Mesenchymal stem cell (in vitro differentiated cells and primary cell): ENCODE data around the gene MTPN.

Experiments
- DNase-seq: peaks from one replicate; pipeline ENCODE4 v3.0.0-alpha.2; 2013
- H2AFZ ChIP-seq: one replicate; pipeline ENCODE4 v1.6.1; 2013; ENCODE audit warnings: low read depth, mild to moderate bottlenecking, control low read depth, inconsistent platforms, low read length, moderate library complexity
- H2AK5ac ChIP-seq: 2 replicates; pipeline ENCODE4 v1.6.1; 2013; ENCODE audit warnings: low read length, moderate library complexity, mild to moderate bottlenecking, inconsistent platforms; ENCODE audit not compliant: severe bottlenecking
- H2BK120ac ChIP-seq: one replicate; pipeline ENCODE4 v1.6.1; 2013; ENCODE audit warnings: low read depth, mild to moderate bottlenecking, inconsistent platforms, low read length, moderate library complexity
- H2BK12ac ChIP-seq, 2 experiments: one replicate each; pipeline ENCODE4 v1.6.1; 2013; ENCODE audit warnings: inconsistent platforms in 2 of 2, low read length in 2 of 2, mild to moderate bottlenecking in 2 of 2, moderate library complexity in 2 of 2, control low read depth in 1 of 2
- H2BK15ac ChIP-seq: one replicate; pipeline ENCODE4 v1.6.1; 2013; ENCODE audit warnings: mild to moderate bottlenecking, low read depth, inconsistent platforms; ENCODE audit not compliant: poor library complexity, severe bottlenecking
- H2BK5ac ChIP-seq: 2 replicates; pipeline ENCODE4 v1.6.1; 2013; ENCODE audit warnings: low read depth, mild to moderate bottlenecking, low read length, control low read depth, inconsistent platforms; ENCODE audit not compliant: poor library complexity, severe bottlenecking
- H3K14ac ChIP-seq, 2 experiments: one replicate each; pipeline ENCODE4 v1.6.1; 2013; ENCODE audit warnings: inconsistent platforms in 2 of 2, low read length in 2 of 2, control low read depth in 1 of 2, mild to moderate bottlenecking in 1 of 2, moderate library complexity in 1 of 2
- H3K18ac ChIP-seq, 2 experiments: one replicate each; pipeline ENCODE4 v1.6.1; 2013; ENCODE audit warnings: inconsistent platforms in 2 of 2, low read length in 2 of 2, control low read depth in 1 of 2, low read depth in 1 of 2, mild to moderate bottlenecking in 1 of 2
- H3K23ac ChIP-seq, 2 experiments: one replicate each; pipeline ENCODE4 v1.6.1; 2013; ENCODE audit warnings: inconsistent platforms in 2 of 2, low read length in 2 of 2, mild to moderate bottlenecking in 2 of 2, moderate library complexity in 2 of 2, control low read depth in 1 of 2
- H3K27ac ChIP-seq: 2 replicates; pipeline ENCODE4 v1.5.1; 2013; ENCODE audit warnings: mild to moderate bottlenecking, moderate library complexity, low read length, control low read depth, inconsistent platforms; ENCODE audit not compliant: poor library complexity, severe bottlenecking
- H3K27me3 ChIP-seq, 2 experiments: 2 replicates each; pipeline versions ENCODE4 v1.6.1 to v1.7.0; 2013; ENCODE audit warnings: low read length in 2 of 2, mild to moderate bottlenecking in 2 of 2, moderate library complexity in 2 of 2, control low read depth in 1 of 2, inconsistent platforms in 1 of 2; ENCODE audit not compliant: control insufficient read depth in 1 of 2, insufficient read depth in 1 of 2
- H3K36me3 ChIP-seq, 2 experiments: 2 replicates each; pipeline versions ENCODE4 v1.6.1 to v1.7.0; 2013; ENCODE audit warnings: low read length in 2 of 2, control low read depth in 1 of 2, inconsistent platforms in 1 of 2, low read depth in 1 of 2, mild to moderate bottlenecking in 1 of 2; ENCODE audit not compliant: insufficient read depth in 2 of 2, control insufficient read depth in 1 of 2
- H3K4ac ChIP-seq, 2 experiments: one replicate each; pipeline ENCODE4 v1.6.1; 2013; ENCODE audit warnings: inconsistent platforms in 2 of 2, low read length in 2 of 2, mild to moderate bottlenecking in 2 of 2, moderate library complexity in 2 of 2, control low read depth in 1 of 2, low read depth in 1 of 2
- H3K4me1 ChIP-seq: 2 replicates; pipeline ENCODE4 v1.6.1; 2013; ENCODE audit warnings: low read depth, low read length, control low read depth; ENCODE audit not compliant: control insufficient read depth, insufficient read depth
- H3K4me2 ChIP-seq: 2 replicates; pipeline ENCODE4 v1.6.1; 2013; ENCODE audit warnings: low read length, mild to moderate bottlenecking, inconsistent platforms; ENCODE audit not compliant: poor library complexity, severe bottlenecking
- H3K4me3 ChIP-seq, 2 experiments: 2 replicates each; pipeline versions ENCODE4 v1.5.1 to v1.7.0; 2013; ENCODE audit warnings: low read length in 2 of 2, mild to moderate bottlenecking in 2 of 2, control low read depth in 1 of 2, low read depth in 1 of 2; ENCODE audit not compliant: insufficient read depth in 1 of 2
- H3K79me1 ChIP-seq: replicated peaks from 2 replicates; pipeline ENCODE4 v1.6.1; 2013; ENCODE audit warnings: mild to moderate bottlenecking, control low read depth, low read length, inconsistent platforms; ENCODE audit not compliant: poor library complexity, severe bottlenecking
- H3K9ac ChIP-seq: 2 replicates; pipeline ENCODE4 v1.7.0; 2013; ENCODE audit warnings: mild to moderate bottlenecking, low read length, moderate library complexity
- H3K9me3 ChIP-seq: 2 replicates; pipeline ENCODE4 v1.7.0; 2013; ENCODE audit warnings: mild to moderate bottlenecking, low read length; ENCODE audit not compliant: control insufficient read depth
- H4K8ac ChIP-seq: one replicate; pipeline ENCODE4 v1.6.1; 2013; ENCODE audit warnings: inconsistent platforms, mild to moderate bottlenecking, low read length, moderate library complexity
- H4K91ac ChIP-seq: one replicate; pipeline ENCODE4 v1.6.1; 2013; ENCODE audit warnings: mild to moderate bottlenecking, low read length, inconsistent platforms
- WGBS: methylation state at CpG from one replicate; pipeline ENCODE4 v1.1.7; 2013; ENCODE audit warnings: mixed read lengths; 5-methylcytosine and 5-hydroxymethylcytosine counted together

The MTPN gene

GRCh38 chr7:135889823-135890222 lies 87.3 kb downstream of the MTPN start:
- Histone ChIP-seq H4K91ac (no peak overlapping the region), H2AFZ (no peak overlapping the region), H3K36me3 (no peaks in the 10 kb centered on the region), H4K8ac (no peak overlapping the region), H3K23ac (no peak overlapping the region), H3K4ac (no peak overlapping the region), H3K4me1 (no peaks in the 10 kb centered on the region), H2BK15ac (no peak overlapping the region), H2BK5ac (no peak overlapping the region), H2BK12ac (no peak overlapping the region), H3K27me3 (peaks cover 0 to 3% of the 10 kb centered on the region in 2 experiments), H2BK120ac (no peak overlapping the region), H3K4me2 (no peak overlapping the region), H3K9me3 (no peaks in the 10 kb centered on the region), H3K9ac (no peak overlapping the region), H3K27ac (no peak overlapping the region), H3K4me3 (no peak overlapping the region), H3K18ac (no peak overlapping the region), H2AK5ac (no peak overlapping the region), H3K79me1 (no peaks in the 10 kb centered on the region), H3K14ac (no peak overlapping the region)
- DNase-seq, result no peak
- WGBS, result 84% methylated on average over 4 of the region's 6 CpGs

- Histone ChIP-seq H2AK5ac (no peak overlapping the region), H4K91ac (no peak overlapping the region), H2BK120ac (no peak overlapping the region), H3K18ac (no peak overlapping the region), H3K79me1 (no peaks in the 10 kb centered on the region), H2BK5ac (no peak overlapping the region), H2AFZ (no peak overlapping the region), H3K4me2 (no peak overlapping the region), H3K4me1 (no peaks in the 10 kb centered on the region), H3K4me3 (no peak overlapping the region), H4K8ac (no peak overlapping the region), H3K14ac (no peak overlapping the region), H3K36me3 (no peaks in the 10 kb centered on the region), H3K27ac (no peak overlapping the region), H2BK15ac (no peak overlapping the region), H3K23ac (no peak overlapping the region), H3K9ac (no peak overlapping the region), H2BK12ac (no peak overlapping the region), H3K4ac (no peak overlapping the region), H3K9me3 (no peaks in the 10 kb centered on the region), H3K27me3 (peaks cover 0 to 3% of the 10 kb centered on the region in 2 experiments)
- DNase-seq, result no peak
- 98% methylated on average over 4 of the region's 5 CpGs for WGBS
Observed at GRCh38 chr7:135888740-135889139, 88.4 kb downstream of the MTPN start.

GRCh38 chr7:135886345-135887132 lies 90.6 kb downstream of the MTPN start:
- Histone ChIP-seq H3K4me2 (no peak overlapping the region), H3K23ac (no peak overlapping the region), H3K14ac (no peak overlapping the region), H3K4ac (no peak overlapping the region), H3K4me3 (no peak overlapping the region), H3K9ac (no peak overlapping the region), H3K9me3 (no peaks in the 10 kb centered on the region), H4K8ac (no peak overlapping the region), H2BK5ac (no peak overlapping the region), H3K36me3 (no peaks in the 10 kb centered on the region), H4K91ac (no peak overlapping the region), H3K79me1 (no peaks in the 10 kb centered on the region), H3K27me3 (no peaks in the 10 kb centered on the region), H2BK12ac (no peak overlapping the region), H3K4me1 (no peaks in the 10 kb centered on the region), H2BK15ac (no peak overlapping the region), H2AFZ (no peak overlapping the region), H2AK5ac (no peak overlapping the region), H3K27ac (no peak overlapping the region), H2BK120ac (no peak overlapping the region), H3K18ac (no peak overlapping the region)
- WGBS, result 92% methylated on average over 3 of the region's 5 CpGs
- DNase-seq, result no peak

- Histone ChIP-seq H2BK5ac (no peak overlapping the region), H3K27me3 (peaks cover 0 to 4% of the 10 kb centered on the region in 2 experiments), H2BK15ac (no peak overlapping the region), H2BK120ac (no peak overlapping the region), H3K9me3 (no peaks in the 10 kb centered on the region), H4K8ac (no peak overlapping the region), H3K18ac (no peak overlapping the region), H3K4ac (no peak overlapping the region), H3K79me1 (no peaks in the 10 kb centered on the region), H3K4me1 (no peaks in the 10 kb centered on the region), H3K9ac (no peak overlapping the region), H4K91ac (no peak overlapping the region), H3K14ac (no peak overlapping the region), H2AK5ac (no peak overlapping the region), H2AFZ (no peak overlapping the region), H3K4me3 (no peak overlapping the region), H3K23ac (no peak overlapping the region), H3K36me3 (no peaks in the 10 kb centered on the region), H3K27ac (no peak overlapping the region), H2BK12ac (no peak overlapping the region), H3K4me2 (no peak overlapping the region)
- 89% methylated on average over 8 of the region's 9 CpGs for WGBS
- no peak for DNase-seq
Observed at GRCh38 chr7:135884495-135885232, 92.5 kb downstream of the MTPN start.
